GM23338 (cell line): ENCODE measurements around the gene CFLAR. TPM values are rescaled to one million over a fixed set of nuclear protein-coding genes. Genes with fewer than 3 reads are reported as not detected.

ENCODE experiments used
- CREB1 ChIP-seq: fragments of 250-450 bp; sonication (Bioruptor Pico); IDR thresholded peaks from 2 replicates; pipeline ENCODE4 v1.5.0; 2020; ENCODE audit warnings: low read depth, mild to moderate bottlenecking, moderate library complexity
- JUNB ChIP-seq: IDR thresholded peaks from one replicate; pipeline ENCODE4 v1.6.1; 2016; ENCODE audit warnings: antibody characterized with exemption; ENCODE audit not compliant: unreplicated experiment
- POLR2AphosphoS5 ChIP-seq: IDR thresholded peaks from 2 replicates; pipeline ENCODE4 v1.6.1; 2016; ENCODE audit warnings: antibody characterized with exemption, low read depth
- ZNF114 ChIP-seq: fragments of 250-450 bp; sonication (Bioruptor Pico); IDR thresholded peaks from 2 replicates; pipeline ENCODE4 v1.5.0; 2020; ENCODE audit warnings: mild to moderate bottlenecking, moderate library complexity
- ZNF331 ChIP-seq: fragments of 250-450 bp; sonication (Bioruptor Pico); IDR thresholded peaks from 2 replicates; pipeline ENCODE4 v1.5.0; 2020; ENCODE audit warnings: low read depth, mild to moderate bottlenecking, moderate library complexity
- polyA plus RNA-seq: library from polyadenylated mRNA; unstranded; fragments of >200 nt; fragmentation: Nextera tagmentation; extraction: Ambion mirVana; gene quantifications from 2 replicates; pipeline ENCODE4 v1.2.1, GENCODE V29; 2016
- total RNA-seq: library from RNA; depleted of rRNA; stranded (reverse); fragments of >200 nt; shearing (Covaris generic); gene quantifications from 2 replicates; pipeline ENCODE4 v1.2.3, GENCODE V29; 2014
- TF ChIP-seq, protein P1 (sequence below): fragments of 250-450 bp; sonication (Bioruptor Pico); IDR thresholded peaks from 2 replicates; pipeline ENCODE4 v1.5.0; 2020; ENCODE audit warnings: mild to moderate bottlenecking, moderate library complexity
- TF ChIP-seq, protein P2 (sequence below): IDR thresholded peaks from one replicate; pipeline ENCODE4 v1.6.1; 2018; ENCODE audit warnings: antibody characterized with exemption; ENCODE audit not compliant: unreplicated experiment
- TF ChIP-seq, protein P3 (sequence below): IDR thresholded peaks from 2 replicates; pipeline ENCODE4 v1.6.1; 2016; ENCODE audit warnings: antibody characterized with exemption

CFLAR gene
- total and polyA plus RNA-seq, 2 experiments from 2014 or later: 10.1 to 15.1 TPM

DNA sequence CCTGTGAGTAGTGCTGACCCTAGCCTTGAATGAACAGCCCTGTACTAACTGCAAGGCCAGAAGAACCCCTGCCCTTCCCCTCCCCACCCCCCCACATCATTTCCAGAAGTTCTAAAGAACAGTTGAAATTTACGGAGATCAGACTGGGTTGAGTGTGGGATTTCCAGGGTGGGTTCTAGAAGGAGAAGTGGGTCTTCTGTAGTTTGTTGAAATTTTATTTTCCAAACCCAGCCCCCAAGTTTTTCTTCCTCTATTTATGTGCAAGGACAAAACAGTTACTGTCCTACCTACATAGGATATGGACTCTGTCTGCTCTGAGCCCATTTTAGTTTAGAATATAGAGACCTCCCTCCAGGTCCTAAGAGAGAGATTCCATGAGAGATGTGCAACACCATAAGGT lies 40.7 kb downstream of the CFLAR start (continued):
- TF ChIP-seq, protein P1, sequence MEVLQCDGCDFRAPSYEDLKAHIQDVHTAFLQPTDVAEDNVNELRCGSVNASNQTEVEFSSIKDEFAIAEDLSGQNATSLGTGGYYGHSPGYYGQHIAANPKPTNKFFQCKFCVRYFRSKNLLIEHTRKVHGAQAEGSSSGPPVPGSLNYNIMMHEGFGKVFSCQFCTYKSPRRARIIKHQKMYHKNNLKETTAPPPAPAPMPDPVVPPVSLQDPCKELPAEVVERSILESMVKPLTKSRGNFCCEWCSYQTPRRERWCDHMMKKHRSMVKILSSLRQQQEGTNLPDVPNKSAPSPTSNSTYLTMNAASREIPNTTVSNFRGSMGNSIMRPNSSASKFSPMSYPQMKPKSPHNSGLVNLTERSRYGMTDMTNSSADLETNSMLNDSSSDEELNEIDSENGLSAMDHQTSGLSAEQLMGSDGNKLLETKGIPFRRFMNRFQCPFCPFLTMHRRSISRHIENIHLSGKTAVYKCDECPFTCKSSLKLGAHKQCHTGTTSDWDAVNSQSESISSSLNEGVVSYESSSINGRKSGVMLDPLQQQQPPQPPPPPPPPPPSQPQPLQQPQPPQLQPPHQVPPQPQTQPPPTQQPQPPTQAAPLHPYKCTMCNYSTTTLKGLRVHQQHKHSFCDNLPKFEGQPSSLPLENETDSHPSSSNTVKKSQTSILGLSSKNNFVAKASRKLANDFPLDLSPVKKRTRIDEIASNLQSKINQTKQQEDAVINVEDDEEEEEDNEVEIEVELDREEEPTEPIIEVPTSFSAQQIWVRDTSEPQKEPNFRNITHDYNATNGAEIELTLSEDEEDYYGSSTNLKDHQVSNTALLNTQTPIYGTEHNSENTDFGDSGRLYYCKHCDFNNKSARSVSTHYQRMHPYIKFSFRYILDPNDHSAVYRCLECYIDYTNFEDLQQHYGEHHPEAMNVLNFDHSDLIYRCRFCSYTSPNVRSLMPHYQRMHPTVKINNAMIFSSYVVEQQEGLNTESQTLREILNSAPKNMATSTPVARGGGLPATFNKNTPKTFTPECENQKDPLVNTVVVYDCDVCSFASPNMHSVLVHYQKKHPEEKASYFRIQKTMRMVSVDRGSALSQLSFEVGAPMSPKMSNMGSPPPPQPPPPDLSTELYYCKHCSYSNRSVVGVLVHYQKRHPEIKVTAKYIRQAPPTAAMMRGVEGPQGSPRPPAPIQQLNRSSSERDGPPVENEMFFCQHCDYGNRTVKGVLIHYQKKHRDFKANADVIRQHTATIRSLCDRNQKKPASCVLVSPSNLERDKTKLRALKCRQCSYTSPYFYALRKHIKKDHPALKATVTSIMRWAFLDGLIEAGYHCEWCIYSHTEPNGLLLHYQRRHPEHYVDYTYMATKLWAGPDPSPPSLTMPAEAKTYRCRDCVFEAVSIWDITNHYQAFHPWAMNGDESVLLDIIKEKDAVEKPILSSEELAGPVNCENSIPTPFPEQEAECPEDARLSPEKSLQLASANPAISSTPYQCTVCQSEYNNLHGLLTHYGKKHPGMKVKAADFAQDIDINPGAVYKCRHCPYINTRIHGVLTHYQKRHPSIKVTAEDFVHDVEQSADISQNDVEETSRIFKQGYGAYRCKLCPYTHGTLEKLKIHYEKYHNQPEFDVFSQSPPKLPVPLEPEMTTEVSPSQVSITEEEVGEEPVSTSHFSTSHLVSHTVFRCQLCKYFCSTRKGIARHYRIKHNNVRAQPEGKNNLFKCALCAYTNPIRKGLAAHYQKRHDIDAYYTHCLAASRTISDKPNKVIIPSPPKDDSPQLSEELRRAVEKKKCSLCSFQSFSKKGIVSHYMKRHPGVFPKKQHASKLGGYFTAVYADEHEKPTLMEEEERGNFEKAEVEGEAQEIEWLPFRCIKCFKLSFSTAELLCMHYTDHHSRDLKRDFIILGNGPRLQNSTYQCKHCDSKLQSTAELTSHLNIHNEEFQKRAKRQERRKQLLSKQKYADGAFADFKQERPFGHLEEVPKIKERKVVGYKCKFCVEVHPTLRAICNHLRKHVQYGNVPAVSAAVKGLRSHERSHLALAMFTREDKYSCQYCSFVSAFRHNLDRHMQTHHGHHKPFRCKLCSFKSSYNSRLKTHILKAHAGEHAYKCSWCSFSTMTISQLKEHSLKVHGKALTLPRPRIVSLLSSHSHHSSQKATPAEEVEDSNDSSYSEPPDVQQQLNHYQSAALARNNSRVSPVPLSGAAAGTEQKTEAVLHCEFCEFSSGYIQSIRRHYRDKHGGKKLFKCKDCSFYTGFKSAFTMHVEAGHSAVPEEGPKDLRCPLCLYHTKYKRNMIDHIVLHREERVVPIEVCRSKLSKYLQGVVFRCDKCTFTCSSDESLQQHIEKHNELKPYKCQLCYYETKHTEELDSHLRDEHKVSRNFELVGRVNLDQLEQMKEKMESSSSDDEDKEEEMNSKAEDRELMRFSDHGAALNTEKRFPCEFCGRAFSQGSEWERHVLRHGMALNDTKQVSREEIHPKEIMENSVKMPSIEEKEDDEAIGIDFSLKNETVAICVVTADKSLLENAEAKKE (CRISPR knock-in tag): no peak
- no peak for TF ChIP-seq CREB1
- TF ChIP-seq ZNF331 (CRISPR knock-in tag): no peak
- TF ChIP-seq, protein P2, sequence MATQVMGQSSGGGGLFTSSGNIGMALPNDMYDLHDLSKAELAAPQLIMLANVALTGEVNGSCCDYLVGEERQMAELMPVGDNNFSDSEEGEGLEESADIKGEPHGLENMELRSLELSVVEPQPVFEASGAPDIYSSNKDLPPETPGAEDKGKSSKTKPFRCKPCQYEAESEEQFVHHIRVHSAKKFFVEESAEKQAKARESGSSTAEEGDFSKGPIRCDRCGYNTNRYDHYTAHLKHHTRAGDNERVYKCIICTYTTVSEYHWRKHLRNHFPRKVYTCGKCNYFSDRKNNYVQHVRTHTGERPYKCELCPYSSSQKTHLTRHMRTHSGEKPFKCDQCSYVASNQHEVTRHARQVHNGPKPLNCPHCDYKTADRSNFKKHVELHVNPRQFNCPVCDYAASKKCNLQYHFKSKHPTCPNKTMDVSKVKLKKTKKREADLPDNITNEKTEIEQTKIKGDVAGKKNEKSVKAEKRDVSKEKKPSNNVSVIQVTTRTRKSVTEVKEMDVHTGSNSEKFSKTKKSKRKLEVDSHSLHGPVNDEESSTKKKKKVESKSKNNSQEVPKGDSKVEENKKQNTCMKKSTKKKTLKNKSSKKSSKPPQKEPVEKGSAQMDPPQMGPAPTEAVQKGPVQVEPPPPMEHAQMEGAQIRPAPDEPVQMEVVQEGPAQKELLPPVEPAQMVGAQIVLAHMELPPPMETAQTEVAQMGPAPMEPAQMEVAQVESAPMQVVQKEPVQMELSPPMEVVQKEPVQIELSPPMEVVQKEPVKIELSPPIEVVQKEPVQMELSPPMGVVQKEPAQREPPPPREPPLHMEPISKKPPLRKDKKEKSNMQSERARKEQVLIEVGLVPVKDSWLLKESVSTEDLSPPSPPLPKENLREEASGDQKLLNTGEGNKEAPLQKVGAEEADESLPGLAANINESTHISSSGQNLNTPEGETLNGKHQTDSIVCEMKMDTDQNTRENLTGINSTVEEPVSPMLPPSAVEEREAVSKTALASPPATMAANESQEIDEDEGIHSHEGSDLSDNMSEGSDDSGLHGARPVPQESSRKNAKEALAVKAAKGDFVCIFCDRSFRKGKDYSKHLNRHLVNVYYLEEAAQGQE: no peak
- no peak for TF ChIP-seq POLR2AphosphoS5
- TF ChIP-seq JUNB: no peak
- TF ChIP-seq ZNF114 (CRISPR knock-in tag): no peak
- TF ChIP-seq, protein P3, sequence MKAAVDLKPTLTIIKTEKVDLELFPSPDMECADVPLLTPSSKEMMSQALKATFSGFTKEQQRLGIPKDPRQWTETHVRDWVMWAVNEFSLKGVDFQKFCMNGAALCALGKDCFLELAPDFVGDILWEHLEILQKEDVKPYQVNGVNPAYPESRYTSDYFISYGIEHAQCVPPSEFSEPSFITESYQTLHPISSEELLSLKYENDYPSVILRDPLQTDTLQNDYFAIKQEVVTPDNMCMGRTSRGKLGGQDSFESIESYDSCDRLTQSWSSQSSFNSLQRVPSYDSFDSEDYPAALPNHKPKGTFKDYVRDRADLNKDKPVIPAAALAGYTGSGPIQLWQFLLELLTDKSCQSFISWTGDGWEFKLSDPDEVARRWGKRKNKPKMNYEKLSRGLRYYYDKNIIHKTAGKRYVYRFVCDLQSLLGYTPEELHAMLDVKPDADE: no peak
